IMR-90 (cell line): ENCODE measurements around the gene SCRG1. TPM values are rescaled to one million over a fixed set of nuclear protein-coding genes. Genes with fewer than 3 reads are reported as not detected.
A peak's percentile ranks its signal among the peaks of the same experiment; 100 is the strongest.

Experiments
- ATAC-seq: fragments of 200-7000 bp; cut with Tn5 transposase; 2 replicates; pipeline ENCODE4 v1.9.1; 2020; ENCODE audit warnings: low read depth, mild to moderate bottlenecking, moderate library complexity
- BruUV-seq: library from RNA; stranded (reverse); fragments of 400-500 nt; replicated peaks from 2 replicates; lab custom pipeline; 2021; lab: Mats Ljungman, UMichigan
- CTCF ChIA-PET: fragments of 300-600 bp; formaldehyde crosslinking; extraction: SDS; loops from one replicate; lab custom pipeline; 2021; ENCODE audit warnings: antibody characterized with exemption; lab: Yijun Ruan, JAX
- POLR2A ChIA-PET: fragments of 300-600 bp; sonication (Branson Sonifier 250); formaldehyde crosslinking; loops from one replicate; lab custom pipeline; 2022; ENCODE audit warnings: antibody characterized with exemption; ENCODE audit not compliant: unreplicated experiment; lab: Charles Lee
- DNase-seq: peaks from one replicate; pipeline ENCODE4 v3.0.0; 2013
- H2AFZ ChIP-seq: replicated peaks from 2 replicates; pipeline ENCODE3; 2013; ENCODE audit warnings: low read length, mild to moderate bottlenecking; ENCODE audit not compliant: poor library complexity
- H2AK5ac ChIP-seq: 2 replicates; pipeline ENCODE4 v1.6.1; 2013; ENCODE audit warnings: low read depth, low read length, inconsistent platforms
- H2AK9ac ChIP-seq: replicated peaks from 2 replicates; pipeline ENCODE3; 2013; ENCODE audit warnings: mild to moderate bottlenecking, low read depth, low read length, moderate library complexity; ENCODE audit not compliant: poor library complexity
- H2BK120ac ChIP-seq: 2 replicates; pipeline ENCODE4 v1.6.1; 2013; ENCODE audit warnings: low read depth, low read length, inconsistent platforms
- H2BK15ac ChIP-seq: 3 replicates; pipeline ENCODE4 v1.6.1; 2013; ENCODE audit warnings: low read depth, low read length, inconsistent platforms
- H2BK20ac ChIP-seq: 2 replicates; pipeline ENCODE4 v1.6.1; 2013; ENCODE audit warnings: low read depth, mild to moderate bottlenecking, inconsistent platforms, low read length, moderate library complexity
- H2BK5ac ChIP-seq: 2 replicates; pipeline ENCODE4 v1.6.1; 2013; ENCODE audit warnings: mild to moderate bottlenecking, low read depth, low read length, inconsistent platforms; ENCODE audit not compliant: poor library complexity, severe bottlenecking
- H3K14ac ChIP-seq: replicated peaks from 2 replicates; pipeline ENCODE4 v1.6.1; 2013; ENCODE audit warnings: low read depth, low read length, inconsistent platforms
- H3K18ac ChIP-seq: 2 replicates; pipeline ENCODE4 v1.6.1; 2013; ENCODE audit warnings: low read depth, low read length, control low read depth
- H3K23ac ChIP-seq: 2 replicates; pipeline ENCODE4 v1.6.1; 2013; ENCODE audit warnings: low read depth, low read length, inconsistent platforms
- H3K27ac ChIP-seq: 2 replicates; pipeline ENCODE4 v1.5.1; 2013; ENCODE audit warnings: mild to moderate bottlenecking, control low read depth, low read length; ENCODE audit not compliant: insufficient read depth
- H3K27me3 ChIP-seq: 2 replicates; pipeline ENCODE4 v1.6.1; 2013; ENCODE audit warnings: low read length; ENCODE audit not compliant: control insufficient read depth, insufficient read depth
- H3K36me3 ChIP-seq: 2 replicates; pipeline ENCODE4 v1.6.1; 2013; ENCODE audit warnings: low read length, mixed read lengths; ENCODE audit not compliant: control insufficient read depth, insufficient read depth
- H3K4ac ChIP-seq: 2 replicates; pipeline ENCODE4 v1.6.1; 2013; ENCODE audit warnings: low read depth, low read length, inconsistent platforms
- H3K4me1 ChIP-seq: 2 replicates; pipeline ENCODE4 v1.6.1; 2013; ENCODE audit warnings: low read length, mixed read lengths; ENCODE audit not compliant: control insufficient read depth, insufficient read depth
- H3K4me2 ChIP-seq: 2 replicates; pipeline ENCODE4 v1.6.1; 2013; ENCODE audit warnings: low read depth, mild to moderate bottlenecking, control low read depth, low read length, moderate library complexity
- H3K4me3 ChIP-seq: 2 replicates; pipeline ENCODE4 v1.5.1; 2013; ENCODE audit warnings: low read depth, mild to moderate bottlenecking, control low read depth, low read length, moderate library complexity; ENCODE audit not compliant: insufficient read depth
- H3K56ac ChIP-seq: 2 replicates; pipeline ENCODE4 v1.6.1; 2013; ENCODE audit warnings: low read length, inconsistent platforms; ENCODE audit not compliant: insufficient read depth; ENCODE audit errors: extremely low read depth
- H3K79me1 ChIP-seq, 2 experiments: 2 replicates each; pipeline ENCODE4 v1.6.1; 2013; ENCODE audit warnings: low read length in 2 of 2, inconsistent platforms in 1 of 2, low read depth in 1 of 2
- H3K9ac ChIP-seq: 2 replicates; pipeline ENCODE4 v1.6.1; 2013; ENCODE audit warnings: low read depth, low read length, control low read depth
- H3K9me1 ChIP-seq: 2 replicates; pipeline ENCODE4 v1.6.1; 2013; ENCODE audit warnings: low read length, inconsistent platforms; ENCODE audit not compliant: insufficient read depth
- H3K9me3 ChIP-seq: 2 replicates; pipeline ENCODE4 v1.6.1; 2013; ENCODE audit warnings: low read length; ENCODE audit not compliant: control insufficient read depth, insufficient read depth
- H4K20me1 ChIP-seq: 2 replicates; pipeline ENCODE4 v1.6.1; 2013; ENCODE audit warnings: low read length, inconsistent platforms; ENCODE audit not compliant: insufficient read depth
- H4K5ac ChIP-seq: 2 replicates; pipeline ENCODE4 v1.6.1; 2013; ENCODE audit warnings: mild to moderate bottlenecking, low read depth, low read length, control low read depth
- H4K8ac ChIP-seq, 2 experiments: 2 replicates each; pipeline ENCODE4 v1.6.1; 2013; ENCODE audit warnings: low read depth in 2 of 2, low read length in 2 of 2, control low read depth in 1 of 2, inconsistent platforms in 1 of 2
- H4K91ac ChIP-seq: 2 replicates; pipeline ENCODE4 v1.6.1; 2013; ENCODE audit warnings: low read depth, low read length, inconsistent platforms; ENCODE audit not compliant: insufficient read depth
- BHLHE40 ChIP-seq: fragments of 150-350 bp; IDR thresholded peaks from 2 replicates; pipeline ENCODE4 v1.6.1; 2016; ENCODE audit warnings: mild to moderate bottlenecking, low read depth, low read length
- MAFK ChIP-seq: IDR thresholded peaks from 2 replicates; pipeline ENCODE4 v1.6.1; 2012; ENCODE audit warnings: low read depth, low read length, improper control_type of control experiment
- NFE2L2 ChIP-seq: fragments of 150-350 bp; IDR thresholded peaks from 2 replicates; pipeline ENCODE4 v1.6.1; 2016; ENCODE audit warnings: low read depth, mild to moderate bottlenecking, low read length
- POLR2A ChIP-seq: IDR thresholded peaks from 2 replicates; pipeline ENCODE4 v1.6.1; 2012; ENCODE audit warnings: mild to moderate bottlenecking, low read depth, low read length
- RAD21 ChIP-seq: IDR thresholded peaks from 2 replicates; pipeline ENCODE4 v1.6.1; 2012; ENCODE audit warnings: low read length, improper control_type of control experiment
- RCOR1 ChIP-seq: IDR thresholded peaks from 2 replicates; pipeline ENCODE4 v1.6.1; 2012; ENCODE audit warnings: mild to moderate bottlenecking, low read length, improper control_type of control experiment; ENCODE audit not compliant: insufficient replicate concordance
- RFX5 ChIP-seq: IDR thresholded peaks from 2 replicates; pipeline ENCODE4 v1.8.0; 2012; ENCODE audit warnings: low read depth, mild to moderate bottlenecking, low read length, moderate library complexity
- SMC3 ChIP-seq: fragments of 150-350 bp; IDR thresholded peaks from 2 replicates; pipeline ENCODE4 v1.6.1; 2016; ENCODE audit warnings: low read depth, mild to moderate bottlenecking, antibody characterized with exemption, low read length, moderate library complexity
- USF2 ChIP-seq: fragments of 150-350 bp; IDR thresholded peaks from 2 replicates; pipeline ENCODE4 v1.6.1; 2017; ENCODE audit warnings: mild to moderate bottlenecking, antibody characterized with exemption, low read length, low read depth
- WGBS, 2 experiments: methylation state at CpG; one replicate each; pipeline versions ENCODE4 v1.1.5 to v1.1.7; 2013; ENCODE audit warnings: missing lambda C conversion rate in 2 of 2; ENCODE audit not compliant: insufficient read length in 1 of 2; ENCODE audit errors: extremely low coverage in 2 of 2; 5-methylcytosine and 5-hydroxymethylcytosine counted together
- dilution Hi-C: fragments of 300-500 bp; cut with HindIII; formaldehyde crosslinking; loops from one replicate; pipeline ENCODE4 v1.14.3; 2018; ENCODE audit warnings: low sequenced_read_pairs; ENCODE audit not compliant: unreplicated experiment
- in situ Hi-C: fragments of 300-500 bp; cut with MboI; formaldehyde crosslinking; loops from 3 replicates; pipeline ENCODE4 v1.14.3; 2019; ENCODE audit warnings: low sequenced_read_pairs, inconsistent platforms, mixed read lengths
- intact Hi-C: fragments of 100-400 bp; cut with micrococcal nuclease; formaldehyde crosslinking; loops from 2 replicates; pipeline ENCODE4 v1.10.0; 2022
- polyA plus RNA-seq, 3 experiments: library from polyadenylated mRNA; depleted of rRNA; stranded (reverse); fragments of >200 nt; gene quantifications; 2 replicates each; pipeline ENCODE4 v1.2.3, GENCODE V29; 2012; ENCODE audit warnings: low replicate concordance in 1 of 3
- total RNA-seq: library from RNA; depleted of rRNA; stranded (reverse); fragments of >200 nt; gene quantifications from 2 replicates; pipeline ENCODE4 v1.2.3, GENCODE V29; 2012

SCRG1 gene
- total and polyA plus RNA-seq, 2 of the 4 experiments (the other 2 are of a cell fraction), result under 0.01 to 0.22 TPM

- WGBS, 2 experiments, result no CpG with 5 or more reads among the region's 2 CpGs
- H3K9me1 ChIP-seq, result 0 out of 2 replicates have a peak, but pooled peaks cover 4% of the 10 kb centered on the region
- DNase-seq (peak; percentile 70), ATAC-seq (peak; percentile 79)
- peak overlapping the region; percentile 76 for H3K18ac ChIP-seq
- POLR2A ChIA-PET, result no interaction called here
- peak overlapping the region; percentile 71; the same call in 1 of the 2 replicates for H3K4me2 ChIP-seq
- no peak overlapping the region for H3K9ac ChIP-seq
- peak overlapping the region; percentile 38 for H2AFZ ChIP-seq
- H3K56ac ChIP-seq, result peak overlapping the region; percentile 54; the same call in 1 of the 2 replicates
- peak overlapping the region; percentile 37 to 67; a peak in 1 of 4 replicates for H4K8ac ChIP-seq
- TF ChIP-seq MAFK (no peak), BHLHE40 (no peak), USF2 (no peak), SMC3 (no peak), RCOR1 (no peak), NFE2L2 (no peak), RAD21 (no peak), RFX5 (no peak), POLR2A (no peak)
- no peak overlapping the region for H2AK9ac ChIP-seq
- H2AK5ac ChIP-seq, result no peak overlapping the region
- H2BK120ac ChIP-seq, result peak overlapping the region; percentile 73
- H3K4me3 ChIP-seq, result no peak overlapping the region
- H3K36me3 ChIP-seq, result no peaks in the 10 kb centered on the region
- no peaks in the 10 kb centered on the region for H3K9me3 ChIP-seq
- CTCF ChIA-PET, result interaction anchor here (0.6 to 2.2 kb wide), 2 partner anchors 69 to 411 kb away, joined by 3 to 11 read pairs; no protein-coding TSS in a partner anchor
- no peak overlapping the region for H3K23ac ChIP-seq
- peak overlapping the region; percentile 37; the same call in 1 of the 2 replicates for H4K91ac ChIP-seq
- peak overlapping the region; percentile 67; the same call in 1 of the 2 replicates for H4K5ac ChIP-seq
- peak overlapping the region; percentile 66; the same call in 1 of the 2 replicates for H3K4ac ChIP-seq
- H2BK5ac ChIP-seq, result peak overlapping the region; percentile 56
- intact Hi-C loops, result loop anchor here (5.0 kb wide), 2 partner anchors 322 to 892 kb away; no protein-coding TSS in a partner anchor
- in situ Hi-C loops, result loop anchor here (5.0 kb wide), 1 partner anchor 67 kb away; no protein-coding TSS in a partner anchor
- peak overlapping the region; percentile 71; the same call in 1 of the 2 replicates for H3K27ac ChIP-seq
- no peak overlapping the region; the same call in 2 of the 3 replicates for H2BK15ac ChIP-seq
- BruUV-seq, result no TSS peak
- H3K79me1 ChIP-seq, result no peaks in the 10 kb centered on the region
- 0 out of 2 replicates have a peak overlapping the region, but pooled peaks have one; percentile 24 for H3K14ac ChIP-seq
- H3K4me1 ChIP-seq, result peaks cover 7% of the 10 kb centered on the region
- H4K20me1 ChIP-seq, result no peaks in the 10 kb centered on the region
- H2BK20ac ChIP-seq, result peak overlapping the region; percentile 81
- dilution Hi-C loops, result no loop called here
- no peaks in the 10 kb centered on the region for H3K27me3 ChIP-seq
These were observed 26.2 kb upstream of the SCRG1 start for GRCh38 chr4:173424899-173425805.
